ENCODE results near the gene PRSS57.
"Not testable (repeated sequence)": the region's sequence is repeated elsewhere in the genome, so short reads cannot be mapped to it uniquely, and the experiment has no call there.

PRSS57 gene

GRCh38 chr19:723247-723646 is 28.0 kb upstream of the PRSS57 start:
- no peak for DNase-seq (ENCODE audit: low read depth in 2 of 2)

GRCh38 chr19:722553-723101 is 27.4 kb upstream of the PRSS57 start:
- no peak for DNase-seq (ENCODE audit: low read depth in 2 of 2)

- no peak for DNase-seq (ENCODE audit: low read depth in 2 of 2)
Measured at GRCh38 chr19:720345-721160, 25.3 kb upstream of the PRSS57 start.

GRCh38 chr19:719636-720344 is 24.5 kb upstream of the PRSS57 start:
- no peak for DNase-seq (ENCODE audit: low read depth in 2 of 2)

- no peak for DNase-seq (ENCODE audit: low read depth in 2 of 2)
Measured at GRCh38 chr19:718991-719512, 23.8 kb upstream of the PRSS57 start.

- no peak for DNase-seq (ENCODE audit: low read depth in 2 of 2)
Measured at GRCh38 chr19:718251-718951, 23.1 kb upstream of the PRSS57 start.

- DNase-seq (ENCODE audit: low read depth in 2 of 2), result no peak
Measured at GRCh38 chr19:715347-715746, 20.1 kb upstream of the PRSS57 start.

- no peak for DNase-seq (ENCODE audit: low read depth in 2 of 2)
Measured at GRCh38 chr19:711254-711653, 16.0 kb upstream of the PRSS57 start.

GRCh38 chr19:710767-711166 is 15.5 kb upstream of the PRSS57 start:
- DNase-seq (ENCODE audit: low read depth in 2 of 2), result no peak

GRCh38 chr19:709965-710571 is 14.8 kb upstream of the PRSS57 start:
- DNase-seq (ENCODE audit: low read depth in 2 of 2), result no peak

GRCh38 chr19:709196-709964 is 14.1 kb upstream of the PRSS57 start:
- DNase-seq (ENCODE audit: low read depth in 2 of 2), result no peak

GRCh38 chr19:708154-709143 is 13.2 kb upstream of the PRSS57 start, which contains the start of gene PALM:
Gene PALM (plus strand): TSS chr19:708935. CDS start chr19:709147, 212 bp downstream.
- DNase-seq (ENCODE audit: low read depth in 2 of 2), result no peak

- DNase-seq (ENCODE audit: low read depth in 2 of 2), result no peak
Measured at GRCh38 chr19:704447-704741, 9.1 kb upstream of the PRSS57 start.

- no peak for DNase-seq (ENCODE audit: low read depth in 2 of 2)
Measured at GRCh38 chr19:703651-704446, 8.6 kb upstream of the PRSS57 start.

GRCh38 chr19:703329-703650 is 8.0 kb upstream of the PRSS57 start:
- DNase-seq (ENCODE audit: low read depth in 2 of 2), result no peak

GRCh38 chr19:702847-703246 is 7.6 kb upstream of the PRSS57 start:
- DNase-seq (ENCODE audit: low read depth in 2 of 2), result not testable (repeated sequence)

- not testable (repeated sequence) for DNase-seq (ENCODE audit: low read depth in 2 of 2)
Measured at GRCh38 chr19:699885-700284, 4.6 kb upstream of the PRSS57 start.

- DNase-seq (ENCODE audit: low read depth in 2 of 2), result not testable (repeated sequence)
Measured at GRCh38 chr19:698529-698928, 3.3 kb upstream of the PRSS57 start.
